NCI-H2227 (cell line): ENCODE data around the gene WWOX.
"Not testable (repeated sequence)": the region's sequence is repeated elsewhere in the genome, so short reads cannot be mapped to it uniquely, and the experiment has no call there.

ENCODE experiments used
- DNase-seq: peaks from one replicate; lab custom pipeline; 2025; ENCODE audit not compliant: unreplicated experiment; lab: John Stamatoyannopoulos, UW

WWOX gene

GRCh38 chr16:79206889-79207288 lies 1107.4 kb downstream of the WWOX start:
- DNase-seq = no peak

- no peak for DNase-seq
Measured at GRCh38 chr16:79209308-79209707, 1109.9 kb downstream of the WWOX start.

GRCh38 chr16:79210607-79211006 lies 1111.2 kb downstream of the WWOX start:
- no peak for DNase-seq

GRCh38 chr16:79211586-79211985 lies 1112.1 kb downstream of the WWOX start:
- no peak for DNase-seq

GRCh38 chr16:79212114-79212791 lies 1112.8 kb downstream of the WWOX start:
- DNase-seq = no peak

- DNase-seq = no peak
Measured at GRCh38 chr16:79213214-79213613, 1113.8 kb downstream of the WWOX start.

GRCh38 chr16:79215289-79215688 lies 1115.8 kb downstream of the WWOX start:
- no peak for DNase-seq

- DNase-seq = no peak
Measured at GRCh38 chr16:79217375-79218011, 1118.0 kb downstream of the WWOX start.

- no peak for DNase-seq
Measured at GRCh38 chr16:79218351-79218750, 1118.9 kb downstream of the WWOX start.

GRCh38 chr16:79225994-79226393 lies 1126.5 kb downstream of the WWOX start:
- DNase-seq = not testable (repeated sequence)

GRCh38 chr16:79229361-79229760 lies 1129.9 kb downstream of the WWOX start:
- DNase-seq = no peak

- DNase-seq = not testable (repeated sequence)
Measured at GRCh38 chr16:79245700-79246099, 1146.2 kb downstream of the WWOX start.

- no peak for DNase-seq
Measured at GRCh38 chr16:79247386-79247785, 1147.9 kb downstream of the WWOX start.

- DNase-seq = no peak
Measured at GRCh38 chr16:79248351-79248750, 1148.9 kb downstream of the WWOX start.

- no peak for DNase-seq
Measured at GRCh38 chr16:79250502-79251098, 1151.1 kb downstream of the WWOX start.

GRCh38 chr16:79253100-79253631 lies 1153.7 kb downstream of the WWOX start:
- no peak for DNase-seq

GRCh38 chr16:79257953-79258490 lies 1158.6 kb downstream of the WWOX start:
- DNase-seq = no peak

- DNase-seq = not testable (repeated sequence)
Measured at GRCh38 chr16:79260890-79261289, 1161.4 kb downstream of the WWOX start.

GRCh38 chr16:79261481-79261940 lies 1162.1 kb downstream of the WWOX start:
- DNase-seq = no peak

- DNase-seq = no peak
Measured at GRCh38 chr16:79261944-79262552, 1162.6 kb downstream of the WWOX start.
